Progenitor cell of endocrine pancreas (in vitro differentiated cells): ENCODE data around the gene JPT1. TPM values are rescaled to one million over a fixed set of nuclear protein-coding genes. Genes with fewer than 3 reads are reported as not detected.

Experiments used
- DNase-seq: peaks from one replicate; pipeline ENCODE4 v3.0.0; 2021; ENCODE audit warnings: low spot score; ENCODE audit not compliant: unreplicated experiment
- H3K27ac Mint-ChIP-seq: 2 replicates; pipeline ENCODE4 v1.8.0; 2021; ENCODE audit warnings: mild to moderate bottlenecking, moderate library complexity, mixed read lengths
- H3K27me3 Mint-ChIP-seq: 2 replicates; pipeline ENCODE4 v1.8.0; 2021; ENCODE audit warnings: mixed read lengths
- H3K36me3 Mint-ChIP-seq: 2 replicates; pipeline ENCODE4 v1.8.0; 2022; ENCODE audit warnings: mixed read lengths; ENCODE audit not compliant: insufficient read depth
- H3K4me1 Mint-ChIP-seq: 2 replicates; pipeline ENCODE4 v1.8.0; 2021; ENCODE audit warnings: low read depth, mixed read lengths
- H3K4me3 Mint-ChIP-seq: 2 replicates; pipeline ENCODE4 v1.8.0; 2021; ENCODE audit warnings: low read depth, mild to moderate bottlenecking, moderate library complexity, mixed read lengths
- H3K9me3 Mint-ChIP-seq: 2 replicates; pipeline ENCODE4 v1.8.0; 2021; ENCODE audit warnings: low read depth, mixed read lengths
- CTCF ChIP-seq: fragments of 200-600 bp; sonication (generic); IDR thresholded peaks from one replicate; pipeline ENCODE4 v1.5.0; 2021; ENCODE audit warnings: antibody characterized with exemption, mild to moderate bottlenecking; ENCODE audit not compliant: unreplicated experiment
- total RNA-seq: library from RNA; stranded (reverse); gene quantifications from 2 replicates; pipeline ENCODE4 v1.2.1, GENCODE V29; 2021

Gene JPT1
- total RNA-seq, 1 donor from 2014 or later, result 202 TPM

- DNase-seq, result no peak
- H3K27me3 Mint-ChIP-seq, result peaks cover 4% of the 10 kb centered on the region
- H3K4me1 Mint-ChIP-seq, result peaks cover 17% of the 10 kb centered on the region
- no peak for TF ChIP-seq CTCF
- no peaks in the 10 kb centered on the region for H3K9me3 Mint-ChIP-seq
- H3K4me3 Mint-ChIP-seq, result peak overlapping the region; percentile 66
- peak overlapping the region; percentile 84 for H3K27ac Mint-ChIP-seq
- H3K36me3 Mint-ChIP-seq, result no peaks in the 10 kb centered on the region
These were observed 67.7 kb downstream of the JPT1 start for GRCh38 chr17:75086496-75087181.

Other genes with a start within 250 kb of the JPT1 start
- gene USH1G, start 231.3 kb downstream of the JPT1 start, total RNA-seq, result 0.18 and 0.19 TPM in 2 replicates
- not detected in 2 replicates for gene OTOP2, start 230.2 kb downstream of the JPT1 start, total RNA-seq
- gene OTOP3, start 218.6 kb downstream of the JPT1 start, total RNA-seq, result 0.57 and 0.67 TPM in 2 replicates
- gene HID1, start 181.8 kb downstream of the JPT1 start, total RNA-seq, result 94.2 and 101 TPM in 2 replicates
- gene CDR2L, start 166.9 kb downstream of the JPT1 start, total RNA-seq, result 17.2 and 17.8 TPM in 2 replicates
- gene MRPL58, start 141.8 kb downstream of the JPT1 start, total RNA-seq, result 26.5 and 26.8 TPM in 2 replicates
- 160 and 163 TPM in 2 replicates for gene ATP5PD, start 107.5 kb downstream of the JPT1 start, total RNA-seq
- gene KCTD2, start 107.3 kb downstream of the JPT1 start, total RNA-seq, result 24.9 and 27.1 TPM in 2 replicates
- 16.0 and 16.9 TPM in 2 replicates for gene SLC16A5, start 66.6 kb downstream of the JPT1 start, total RNA-seq
- 16.7 and 16.9 TPM in 2 replicates for gene ARMC7, start 44.5 kb downstream of the JPT1 start, total RNA-seq
- gene NT5C, start 22.8 kb downstream of the JPT1 start, total RNA-seq, result 53.3 and 58.8 TPM in 2 replicates
- gene SUMO2, start 28.4 kb upstream of the JPT1 start, total RNA-seq, result 616 and 633 TPM in 2 replicates
- 83.8 and 86.9 TPM in 2 replicates for gene NUP85, start 51.2 kb upstream of the JPT1 start, total RNA-seq
- gene GGA3, start 107.1 kb upstream of the JPT1 start, total RNA-seq, result 66.8 and 68.1 TPM in 2 replicates
- gene MRPS7, start 107.4 kb upstream of the JPT1 start, total RNA-seq, result 55.2 and 59.2 TPM in 2 replicates
- gene MIF4GD, start 116.7 kb upstream of the JPT1 start, total RNA-seq, result 14.8 and 16.3 TPM in 2 replicates
- gene SLC25A19, start 134.9 kb upstream of the JPT1 start, total RNA-seq, result 14.1 and 18.4 TPM in 2 replicates